ENCODE data around the gene IL4.

DNA sequence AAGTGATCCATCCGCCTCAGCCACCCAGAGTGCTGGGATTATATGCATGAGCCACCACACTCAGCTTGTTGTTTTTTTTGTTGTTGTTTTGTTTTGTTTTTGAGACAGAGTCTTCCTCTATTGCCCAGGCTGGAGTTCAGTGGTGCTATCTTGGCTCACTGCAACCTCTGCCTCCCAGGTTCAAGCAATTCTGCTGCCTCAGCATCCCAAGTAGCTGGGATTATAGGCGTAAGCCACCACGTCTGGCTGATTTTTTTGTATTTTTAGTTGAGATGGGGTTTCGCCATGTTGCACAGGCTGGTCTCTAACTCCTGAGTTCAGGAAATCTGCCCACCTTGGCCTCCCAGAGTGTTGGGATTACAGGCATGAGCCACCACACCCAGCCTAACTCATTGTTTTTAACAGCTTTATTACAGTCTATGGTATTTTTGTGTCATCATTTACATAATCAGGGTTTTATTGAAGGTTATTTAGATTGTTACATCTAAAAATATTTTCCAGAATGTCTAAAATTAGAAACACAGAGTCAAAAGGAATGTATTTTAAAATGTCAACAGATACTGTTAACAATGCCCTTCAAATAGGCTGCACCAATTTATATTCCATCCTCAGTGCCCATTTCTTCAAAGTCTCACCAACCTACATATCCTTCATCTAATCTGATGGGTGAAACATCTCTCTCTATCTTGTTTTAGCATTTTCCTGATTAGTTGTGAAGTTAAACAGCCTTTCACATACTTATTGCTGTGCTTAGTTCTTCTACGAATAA, 44.9 kb downstream of the IL4 start:
- TF ChIP-seq CTCF (IDR thresholded peaks at IDR 0.05) = no peak
- no peak for TF ChIP-seq POLR2A (IDR thresholded peaks at IDR 0.05; ENCODE audit: low read depth)

Measured in esophagus muscularis mucosa (tissue), 3 donors.